GM06990 (cell line): Measurements from ENCODE around the gene CFAP43.

Experiments
- DNase-seq: peaks from one replicate; pipeline ENCODE4 v3.0.0-alpha.2; 2011; ENCODE audit not compliant: insufficient read length; ENCODE audit errors: extremely low read depth
- H3K27me3 ChIP-seq: replicated peaks from 2 replicates; pipeline ENCODE4 v1.6.0; 2011; ENCODE audit warnings: low read length; ENCODE audit not compliant: control insufficient read depth, insufficient read depth
- H3K36me3 ChIP-seq: 2 replicates; pipeline ENCODE4 v1.5.1; 2011; ENCODE audit warnings: low read length; ENCODE audit not compliant: control insufficient read depth, insufficient read depth
- H3K4me3 ChIP-seq: replicated peaks from 2 replicates; pipeline ENCODE4 v1.5.1; 2011; ENCODE audit warnings: low read depth, mild to moderate bottlenecking, control low read depth, low read length
- TF ChIP-seq, protein P1 (sequence below): IDR thresholded peaks from 2 replicates; pipeline ENCODE4 v1.5.1; 2011; ENCODE audit warnings: low read length, control low read depth, mild to moderate bottlenecking, inconsistent platforms; ENCODE audit not compliant: insufficient read depth, poor library complexity, severe bottlenecking

The CFAP43 gene

DNA sequence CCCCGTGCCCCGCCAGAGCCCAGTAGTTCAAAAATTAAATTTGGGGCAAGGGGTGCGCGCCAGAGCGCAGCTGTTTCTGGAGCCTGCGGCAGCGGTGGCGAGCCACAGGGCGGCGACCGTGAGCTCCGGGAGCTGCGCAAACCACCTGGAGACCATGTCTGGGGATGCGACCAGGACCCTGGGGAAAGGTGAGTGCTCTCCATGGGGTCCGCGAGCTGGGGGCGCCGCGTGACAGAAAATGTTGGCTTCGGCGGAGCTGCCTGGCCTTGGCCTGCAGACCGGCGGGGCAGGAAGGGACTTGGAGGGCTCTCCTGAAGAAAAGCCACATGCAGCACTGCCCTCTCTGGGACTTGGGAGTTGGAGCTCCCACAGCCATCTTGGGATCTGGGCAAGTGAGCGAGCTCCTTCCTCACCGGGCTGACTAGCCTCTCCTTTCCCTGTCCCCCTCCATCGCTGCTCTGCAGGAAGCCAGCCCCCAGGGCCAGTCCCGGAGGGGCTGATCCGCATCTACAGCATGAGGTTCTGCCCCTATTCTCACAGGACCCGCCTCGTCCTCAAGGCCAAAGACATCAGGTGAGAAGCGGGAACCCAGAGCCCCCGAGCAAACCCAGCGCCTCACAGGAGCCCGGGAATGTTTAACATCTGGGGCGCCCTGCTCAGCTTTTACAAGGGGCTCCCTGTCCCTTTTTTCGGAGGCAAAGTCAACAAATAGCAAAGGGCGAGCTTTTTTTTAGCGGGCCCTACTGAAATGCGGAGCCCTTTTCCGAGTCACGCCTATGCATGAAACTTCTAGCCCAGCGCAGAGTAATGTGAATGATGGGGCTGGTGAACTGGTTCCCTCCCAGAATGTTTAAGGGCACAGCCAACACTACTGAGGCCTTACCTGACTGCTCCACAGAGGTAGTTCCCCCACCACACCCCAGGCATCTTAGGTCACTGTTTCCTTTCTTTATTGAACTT, 42.9 kb upstream of the CFAP43 start:
- Histone ChIP-seq H3K4me3 (no peak overlapping the region), H3K27me3 (no peaks in the 10 kb centered on the region), H3K36me3 (no peaks in the 10 kb centered on the region)
- peak; percentile 59 for DNase-seq
- TF ChIP-seq, protein P1, sequence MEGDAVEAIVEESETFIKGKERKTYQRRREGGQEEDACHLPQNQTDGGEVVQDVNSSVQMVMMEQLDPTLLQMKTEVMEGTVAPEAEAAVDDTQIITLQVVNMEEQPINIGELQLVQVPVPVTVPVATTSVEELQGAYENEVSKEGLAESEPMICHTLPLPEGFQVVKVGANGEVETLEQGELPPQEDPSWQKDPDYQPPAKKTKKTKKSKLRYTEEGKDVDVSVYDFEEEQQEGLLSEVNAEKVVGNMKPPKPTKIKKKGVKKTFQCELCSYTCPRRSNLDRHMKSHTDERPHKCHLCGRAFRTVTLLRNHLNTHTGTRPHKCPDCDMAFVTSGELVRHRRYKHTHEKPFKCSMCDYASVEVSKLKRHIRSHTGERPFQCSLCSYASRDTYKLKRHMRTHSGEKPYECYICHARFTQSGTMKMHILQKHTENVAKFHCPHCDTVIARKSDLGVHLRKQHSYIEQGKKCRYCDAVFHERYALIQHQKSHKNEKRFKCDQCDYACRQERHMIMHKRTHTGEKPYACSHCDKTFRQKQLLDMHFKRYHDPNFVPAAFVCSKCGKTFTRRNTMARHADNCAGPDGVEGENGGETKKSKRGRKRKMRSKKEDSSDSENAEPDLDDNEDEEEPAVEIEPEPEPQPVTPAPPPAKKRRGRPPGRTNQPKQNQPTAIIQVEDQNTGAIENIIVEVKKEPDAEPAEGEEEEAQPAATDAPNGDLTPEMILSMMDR, result peak; percentile 99

DNA sequence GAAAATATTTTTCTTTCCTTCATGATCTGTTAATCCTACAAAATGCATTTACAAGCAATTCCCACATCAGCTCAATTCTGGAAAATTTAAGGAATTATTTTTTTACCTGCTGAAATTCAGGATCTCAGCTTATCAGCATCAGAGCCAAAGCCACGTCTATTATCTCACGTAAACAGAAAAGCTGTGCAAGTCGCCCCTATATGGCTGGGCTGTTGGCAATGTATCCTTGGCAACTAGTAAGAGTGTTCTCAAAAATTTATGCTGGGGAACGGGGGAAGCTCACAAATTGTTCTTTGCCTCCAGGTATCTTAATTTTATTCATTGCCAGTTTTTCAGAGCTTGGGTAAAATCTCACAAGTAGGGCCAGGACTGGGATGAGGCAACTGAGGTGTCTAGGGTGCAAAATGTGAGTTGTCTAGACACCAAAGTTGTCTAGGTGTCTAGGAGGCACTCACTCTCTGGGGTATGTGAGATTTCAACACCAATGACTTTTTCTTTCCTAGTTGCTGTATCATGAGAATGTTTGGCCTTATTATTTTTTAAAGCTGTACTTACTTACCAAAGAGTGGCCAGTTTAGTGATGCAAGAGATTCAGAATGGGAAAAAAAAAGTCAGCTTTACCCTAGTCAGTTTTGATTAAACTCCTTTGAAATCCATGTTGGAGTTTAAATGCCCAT, 41.9 kb upstream of the CFAP43 start:
- Histone ChIP-seq H3K27me3 (no peaks in the 10 kb centered on the region), H3K36me3 (no peaks in the 10 kb centered on the region), H3K4me3 (no peak overlapping the region)
- no peak for DNase-seq
- TF ChIP-seq, protein P1, result no peak

DNA sequence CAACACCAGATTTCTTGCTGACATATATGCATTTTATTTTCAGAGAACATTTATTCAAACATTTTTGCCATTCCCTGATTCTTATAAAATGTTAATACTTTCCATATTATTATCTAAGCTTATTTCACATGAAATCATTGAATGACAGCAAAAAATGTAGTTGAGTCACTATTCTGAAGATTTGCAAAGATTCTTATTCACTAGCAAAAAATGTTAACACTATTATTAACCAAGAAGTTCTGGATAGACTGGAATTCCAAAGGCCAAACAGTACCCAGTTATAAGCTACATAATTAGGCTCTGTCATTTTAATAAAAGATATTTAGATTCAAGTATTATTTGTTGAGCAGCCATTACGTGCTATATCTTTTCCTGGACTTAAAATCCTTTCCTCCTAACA, 41.1 kb upstream of the CFAP43 start:
- TF ChIP-seq, protein P1, result no peak
- DNase-seq, result no peak
- Histone ChIP-seq H3K36me3 (no peaks in the 10 kb centered on the region), H3K27me3 (no peaks in the 10 kb centered on the region), H3K4me3 (no peak overlapping the region)

GRCh38 chr10:104268713-104269645, 36.8 kb upstream of the CFAP43 start, which contains the start of gene GSTO2:
Gene GSTO2 (plus strand): TSS chr10:104269184. CDS start chr10:104274916, 5,732 bp downstream.
- Histone ChIP-seq H3K36me3 (peaks cover 2% of the 10 kb centered on the region), H3K4me3 (peak within 1 kb of the TSS; percentile 87), H3K27me3 (no peaks in the 10 kb centered on the region)
- TF ChIP-seq, protein P1, result no peak
- DNase-seq, result peak; percentile 97

GRCh38 chr10:104268405-104268712, 36.2 kb upstream of the CFAP43 start:
- no peak for DNase-seq
- H3K4me3 ChIP-seq, result peak overlapping the region; percentile 87
- peaks cover 2% of the 10 kb centered on the region for H3K36me3 ChIP-seq
- no peaks in the 10 kb centered on the region for H3K27me3 ChIP-seq
- TF ChIP-seq, protein P1, result no peak
